Heart left ventricle (tissue), 16 donors: ENCODE results near the gene JTB. TPM values are rescaled to one million over a fixed set of nuclear protein-coding genes. Genes with fewer than 3 reads are reported as not detected.
A peak's percentile ranks its signal among the peaks of the same experiment; 100 is the strongest.
"Not testable (repeated sequence)": the region's sequence is repeated elsewhere in the genome, so short reads cannot be mapped to it uniquely, and the experiment has no call there.

Experiments
- ATAC-seq, 4 donors: fragments of 200-7000 bp; cut with Tn5 transposase; one replicate each; pipeline ENCODE4 v1.9.1; 2020 to 2022; ENCODE audit warnings: moderate library complexity in 4 of 4, mild to moderate bottlenecking in 3 of 4, moderate number of reproducible peaks in 1 of 4
- DNase-seq, 5 donors: peaks; one replicate each; pipeline ENCODE4 v3.0.0-alpha.2; 2020
- H3K27ac ChIP-seq, 12 donors: fragments of 200-600 bp; sonication (generic) in 4 of 12; one replicate each; pipeline versions ENCODE4 v1.5.0 to v1.8.0; 2016 to 2022; ENCODE audit warnings: mild to moderate bottlenecking in 2 of 12
- H3K27me3 ChIP-seq, 9 donors: fragments of 200-600 bp; sonication (generic) in 2 of 9; one replicate each; pipeline versions ENCODE4 v1.5.1 to v1.8.0; 2016 to 2022; ENCODE audit warnings: mild to moderate bottlenecking in 3 of 9
- H3K36me3 ChIP-seq, 9 donors: fragments of 200-600 bp; sonication (generic) in 2 of 9; one replicate each; pipeline versions ENCODE4 v1.5.0 to v1.8.0; 2018 to 2022; ENCODE audit warnings: mild to moderate bottlenecking in 2 of 9
- H3K4me1 ChIP-seq, 12 donors: fragments of 200-600 bp; sonication (generic) in 4 of 12; one replicate each; pipeline versions ENCODE4 v1.5.0 to v1.8.0; 2016 to 2022; ENCODE audit warnings: mild to moderate bottlenecking in 3 of 12
- H3K4me3 ChIP-seq, 12 donors: fragments of 200-600 bp; sonication (generic) in 4 of 12; one replicate each; pipeline versions ENCODE4 v1.5.0 to v1.8.0; 2017 to 2022; ENCODE audit warnings: mild to moderate bottlenecking in 9 of 12, moderate library complexity in 4 of 12
- H3K9me3 ChIP-seq, 12 donors: fragments of 200-600 bp; sonication (generic) in 4 of 12; one replicate each; pipeline versions ENCODE4 v1.5.0 to v1.8.0; 2016 to 2022; ENCODE audit warnings: mild to moderate bottlenecking in 1 of 12
- POLR2A ChIP-seq, 2 donors: fragments of 450-650 bp; IDR thresholded peaks; one replicate each; pipeline ENCODE4 v1.6.1; 2017; ENCODE audit warnings: antibody characterized with exemption in 2 of 2, mild to moderate bottlenecking in 2 of 2, moderate library complexity in 2 of 2
- WGBS, 4 donors: extraction: QIAGEN DNeasy Blood & Tissue Kit in 2 of 4; methylation state at CpG; one replicate each; pipeline versions ENCODE4 v1.1.5 to v1.1.7; 2013 to 2018; 5-methylcytosine and 5-hydroxymethylcytosine counted together
- intact Hi-C, 10 donors: fragments of 100-400 bp; cut with DNase I; formaldehyde crosslinking; loops; one replicate each; pipeline versions ENCODE4 v1.11.1 to v1.14.2; 2022
- long read RNA-seq, 3 donors: library from polyadenylated mRNA; unstranded; transcript quantifications; one replicate each; pipeline ENCODE4 v2.0.0, GENCODE V29; 2020 to 2021
- polyA plus RNA-seq, 2 donors: library from polyadenylated mRNA; stranded (reverse); fragments of 200-250 nt; gene quantifications; one replicate each; pipeline ENCODE4 v1.2.3, GENCODE V29; 2013
- total RNA-seq, 9 donors: library from RNA; depleted of rRNA in 2 of 9; stranded (reverse); fragments of >200 nt in 2 of 9; fragmentation: NEBNext Ultra II Directional in 3 of 9; extraction: Animal tissue kit (Norgen Biotek cat#: 25700) in 3 of 9; gene quantifications; one replicate each; pipeline versions ENCODE4 v1.1.0 to v1.2.4, GENCODE V29; 2016 to 2023
- TF ChIP-seq, protein P1 (sequence below), 12 donors: fragments of 200-600 bp; sonication (generic) in 4 of 12; IDR thresholded peaks; one replicate each; pipeline versions ENCODE4 v1.5.0 to v1.8.0; 2018 to 2022; ENCODE audit warnings: antibody characterized with exemption in 12 of 12, mild to moderate bottlenecking in 5 of 12
- donor health status: ischemic (EF 13 %, LVEDD 7.1; RV severe dilation, severe dysfunction).
- donor health status: healthy with polysubstance abuse.
- donor health status: DM: no; HTN: yes; CAD: no.
- donor health status: DM: no; HTN: no; CAD: no.
- donor health status: ischemic (EF 25% LVEDD 6.9; RV normal size, moderate dysfunction).
- donor health status: ischemic (EF 25% LVEDD 5.7; RV mildly dilated, moderate dysfunction).
- donor health status: healthy.
- donor health status: DM: yes; HTN: yes; CAD: no.
- donor health status: ischemic (EF 35%, LVEDD 5.7; RV mildly dilated, moderate dysfunction).
- donor health status: nonischemic (EF 11% LVEDD 7.7; RV severe dilation, severe dysfunction).
- donor health status: DM: yes; HTN: yes; CAD: no.
- donor health status: PGD.
- donor health status: ischemic (EF 29% LVEDD 5.4; RV normal size, mild dysfunction).
- donor health status: nonischemic (EF 23%, LVEDD 6.1; RV moderate dilation, normal function).

Gene JTB
- total RNA-seq = 100 to 1,000 TPM in 3 of 9 donors, 10 to 100 TPM in 6; 55.0 to 175 (median 79.5) TPM
- polyA plus RNA-seq = 100 to 1,000 TPM in 1 of 2 donors, 10 to 100 TPM in 1; 87.4 to 222 TPM
- long read RNA-seq, donor 1, transcript JTB-201 (5 exons, 1,287 nt) = major isoform, 68 of 79 reads
- long read RNA-seq, donor 1, partial matches to known transcripts = 4 of 79 reads
- long read RNA-seq, donor 1, other reads (novel, unspliced or antisense) = 4 of 79 reads
- long read RNA-seq, donor 2, transcript JTB-201 (5 exons, 1,287 nt) = major isoform, 88 of 102 reads
- long read RNA-seq, donor 2, partial matches to known transcripts = 4 of 102 reads
- long read RNA-seq, donor 2, other reads (novel, unspliced or antisense) = 9 of 102 reads
- long read RNA-seq, donor 3, transcript JTB-201 (5 exons, 1,287 nt) = major isoform, 69 of 81 reads
- long read RNA-seq, donor 3, partial matches to known transcripts = 5 of 81 reads
- long read RNA-seq, donor 3, other reads (novel, unspliced or antisense) = 5 of 81 reads

DNA sequence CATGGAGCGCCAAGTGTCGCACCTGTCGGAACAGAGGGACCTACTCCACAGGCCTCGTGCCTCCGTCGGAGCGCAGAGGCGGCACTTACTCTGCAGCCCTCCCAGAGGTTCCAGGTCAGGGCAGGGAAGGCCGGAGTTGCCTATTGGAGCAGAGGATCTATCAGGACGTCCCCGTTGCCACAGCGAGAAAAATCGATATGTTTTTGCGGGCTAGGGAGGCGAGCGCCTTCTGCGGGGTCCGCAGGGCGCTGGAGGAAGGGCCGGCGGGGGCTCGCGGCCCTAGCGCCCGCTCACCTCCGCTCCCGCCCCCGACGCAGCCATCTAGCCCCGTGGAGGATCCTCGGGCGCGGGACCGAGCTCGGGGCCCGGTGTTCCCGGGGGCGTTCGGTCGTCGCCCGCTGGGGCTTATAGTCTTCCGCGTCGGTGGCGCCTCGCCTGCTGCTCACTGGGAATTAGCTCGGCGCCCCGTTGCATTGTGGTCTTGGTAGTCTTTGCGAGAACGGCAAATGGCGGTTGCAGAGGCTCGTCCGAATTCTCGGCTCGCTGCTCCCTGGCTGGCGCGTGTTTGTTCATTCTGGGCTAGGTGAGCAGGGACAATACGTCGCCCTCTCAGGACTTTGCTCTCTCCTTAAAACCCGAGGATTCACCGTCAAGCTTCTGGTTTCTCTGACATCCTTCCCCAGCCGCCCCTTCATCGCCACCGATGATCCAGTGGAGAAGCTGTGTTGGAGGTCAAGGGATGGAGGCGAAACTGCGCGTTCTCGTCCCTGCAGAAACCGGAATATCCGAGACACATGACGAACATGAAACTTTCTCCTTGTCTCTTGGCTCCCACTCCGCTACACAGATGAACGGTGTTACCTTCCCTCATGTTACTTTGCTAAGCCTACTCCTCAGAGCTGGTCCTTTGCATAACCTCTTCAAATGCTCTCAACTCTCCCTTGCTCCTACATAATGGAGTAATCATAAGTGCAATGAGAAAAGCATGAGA is at the start of gene JTB:
TSS of gene JTB (minus strand) at position 425 of the 991 bp plus-strand sequence. CDS start at position 3, 422 bp downstream.
- TF ChIP-seq, protein P1, sequence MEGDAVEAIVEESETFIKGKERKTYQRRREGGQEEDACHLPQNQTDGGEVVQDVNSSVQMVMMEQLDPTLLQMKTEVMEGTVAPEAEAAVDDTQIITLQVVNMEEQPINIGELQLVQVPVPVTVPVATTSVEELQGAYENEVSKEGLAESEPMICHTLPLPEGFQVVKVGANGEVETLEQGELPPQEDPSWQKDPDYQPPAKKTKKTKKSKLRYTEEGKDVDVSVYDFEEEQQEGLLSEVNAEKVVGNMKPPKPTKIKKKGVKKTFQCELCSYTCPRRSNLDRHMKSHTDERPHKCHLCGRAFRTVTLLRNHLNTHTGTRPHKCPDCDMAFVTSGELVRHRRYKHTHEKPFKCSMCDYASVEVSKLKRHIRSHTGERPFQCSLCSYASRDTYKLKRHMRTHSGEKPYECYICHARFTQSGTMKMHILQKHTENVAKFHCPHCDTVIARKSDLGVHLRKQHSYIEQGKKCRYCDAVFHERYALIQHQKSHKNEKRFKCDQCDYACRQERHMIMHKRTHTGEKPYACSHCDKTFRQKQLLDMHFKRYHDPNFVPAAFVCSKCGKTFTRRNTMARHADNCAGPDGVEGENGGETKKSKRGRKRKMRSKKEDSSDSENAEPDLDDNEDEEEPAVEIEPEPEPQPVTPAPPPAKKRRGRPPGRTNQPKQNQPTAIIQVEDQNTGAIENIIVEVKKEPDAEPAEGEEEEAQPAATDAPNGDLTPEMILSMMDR (IDR thresholded peaks at IDR 0.05) = no peak
- TF ChIP-seq POLR2A (IDR thresholded peaks at IDR 0.05) = peak; percentile 66 to 91
- H3K36me3 ChIP-seq = peaks cover 0 to 52% (median 43%) of the 10 kb centered on the region in 9 donors
- H3K9me3 ChIP-seq = no peaks in the 10 kb centered on the region
- intact Hi-C loops = loop anchor here in 3 of 10 donors (1.0 to 5.0 kb wide), 3 partner anchors 10 to 55 kb away; partner anchors contain the start of genes CREB3L4 (in 1 of the 3), DENND4B (in 1 of the 3) and GATAD2B (in 1 of the 3)
- no peaks in the 10 kb centered on the region for H3K27me3 ChIP-seq
- peak within 1 kb of the TSS; percentile 70 to 97 (median 88) for H3K4me3 ChIP-seq
- DNase-seq = peak; percentile 90 to 94 (median 92)
- WGBS, 4 donors = 0 to 1% (median 0%) methylated on average over 23 to 75 of the region's 75 CpGs
- peak; percentile 90 to 97 (median 96) for ATAC-seq
- H3K27ac ChIP-seq = peak within 1 kb of the TSS; percentile 72 to 97 (median 92)
- H3K4me1 ChIP-seq = peaks cover 0 to 40% (median 19%) of the 10 kb centered on the region in 12 donors

DNA sequence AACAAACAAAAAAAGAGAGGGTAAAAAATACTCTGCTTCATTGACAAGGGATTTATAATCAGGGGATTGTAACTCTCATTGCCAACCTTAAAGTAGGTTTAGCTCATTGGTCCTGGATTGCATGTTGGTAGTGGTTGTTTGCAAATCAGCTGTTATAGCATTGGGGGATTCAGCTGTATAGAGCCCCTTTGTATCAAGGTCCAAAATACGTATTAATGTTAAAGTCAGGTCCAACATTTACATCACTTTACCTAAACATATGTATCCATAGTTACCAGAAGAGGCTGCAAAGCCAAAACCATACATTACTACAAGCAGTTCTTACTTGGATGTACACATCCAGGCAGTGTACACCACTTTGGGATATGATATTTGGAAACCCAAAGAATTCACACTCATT is 42.5 kb upstream of the JTB start:
- H3K27me3 ChIP-seq = no peaks in the 10 kb centered on the region
- no peak for TF ChIP-seq POLR2A (IDR thresholded peaks at IDR 0.05)
- no peak overlapping the region for H3K27ac ChIP-seq
- ATAC-seq = no peak
- no peaks in the 10 kb centered on the region for H3K9me3 ChIP-seq
- 89 to 100% (median 94%) methylated on average over 1 of the region's 1 CpG for WGBS, 4 donors
- H3K36me3 ChIP-seq = no peaks in the 10 kb centered on the region
- H3K4me3 ChIP-seq = no peak overlapping the region
- H3K4me1 ChIP-seq = no peaks in the 10 kb centered on the region
- no peak for DNase-seq
- intact Hi-C loops = no loop called here

DNA sequence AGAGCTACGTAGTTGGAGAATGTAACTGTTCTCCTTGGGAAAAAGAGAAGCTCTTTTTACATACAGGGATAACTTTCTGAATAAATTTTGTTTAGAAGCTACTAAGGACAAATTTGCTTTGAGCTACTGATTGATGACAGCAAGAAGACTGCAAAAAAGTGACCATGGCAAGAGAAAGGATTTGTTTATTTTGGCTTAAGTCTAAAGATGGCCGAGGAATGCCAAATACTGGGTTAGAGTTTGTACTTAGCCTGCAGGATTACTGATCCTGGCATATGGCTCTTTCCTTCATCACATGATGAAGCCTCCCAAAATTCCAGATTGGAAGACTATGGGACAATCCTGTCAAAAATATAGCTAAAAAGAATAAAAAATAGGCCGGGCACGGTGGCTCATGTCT is 41.8 kb upstream of the JTB start:
- no peak for DNase-seq
- no peak overlapping the region for H3K27ac ChIP-seq
- TF ChIP-seq, protein P1 (IDR thresholded peaks at IDR 0.05) = no peak
- TF ChIP-seq POLR2A (IDR thresholded peaks at IDR 0.05) = no peak
- no peaks in the 10 kb centered on the region for H3K27me3 ChIP-seq
- H3K4me3 ChIP-seq = no peak overlapping the region
- H3K4me1 ChIP-seq = no peaks in the 10 kb centered on the region
- H3K36me3 ChIP-seq = no peaks in the 10 kb centered on the region
- WGBS, 4 donors = 80 to 86% (median 83%) methylated on average over 4 of the region's 4 CpGs
- no peaks in the 10 kb centered on the region for H3K9me3 ChIP-seq
- no peak for ATAC-seq
- intact Hi-C loops = no loop called here

DNA sequence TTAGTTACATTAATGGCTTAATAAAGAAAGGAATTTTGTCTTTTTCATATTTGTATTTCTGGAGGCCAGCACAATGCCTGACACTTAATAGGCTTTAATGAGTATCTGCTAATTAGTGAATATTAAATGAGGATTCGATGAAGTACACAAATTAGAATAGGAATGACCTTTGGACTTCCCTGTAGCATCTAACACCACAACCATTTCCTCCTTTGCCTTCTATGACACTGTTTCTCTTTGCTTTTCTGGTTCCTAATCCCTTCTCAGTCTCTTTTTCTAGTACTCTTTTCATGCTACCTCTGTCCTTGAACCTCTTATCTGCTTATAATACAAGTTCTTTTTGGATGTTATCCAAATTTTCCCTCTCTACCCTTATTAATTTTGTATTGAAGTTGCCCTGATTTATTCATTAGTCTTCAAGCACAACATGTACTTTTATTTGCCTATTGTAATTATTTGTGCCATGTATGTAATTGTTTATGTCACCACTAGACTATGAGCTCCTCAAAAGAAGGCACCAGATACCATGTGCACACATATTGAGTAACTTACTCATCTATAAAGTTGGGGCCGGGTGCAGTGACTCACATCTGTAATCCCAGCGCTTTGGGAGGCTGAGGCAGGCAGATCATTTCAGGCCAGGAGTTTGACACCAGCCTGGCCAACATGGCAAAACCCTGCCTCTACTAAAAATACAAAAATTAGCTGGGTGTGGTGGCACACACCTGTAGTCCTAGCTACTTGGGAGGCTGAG is 36.9 kb upstream of the JTB start:
- Histone ChIP-seq H3K4me3 (no peak overlapping the region), H3K9me3 (no peaks in the 10 kb centered on the region), H3K4me1 (no peaks in the 10 kb centered on the region), H3K27me3 (no peaks in the 10 kb centered on the region), H3K27ac (no peak overlapping the region), H3K36me3 (no peaks in the 10 kb centered on the region)
- DNase-seq (no peak), ATAC-seq (no peak)
- intact Hi-C loops = no loop called here
- no peak for TF ChIP-seq POLR2A (IDR thresholded peaks at IDR 0.05)
- TF ChIP-seq, protein P1 (IDR thresholded peaks at IDR 0.05) = no peak
- 84 to 90% (median 88%) methylated on average over 3 of the region's 3 CpGs for WGBS, 4 donors

DNA sequence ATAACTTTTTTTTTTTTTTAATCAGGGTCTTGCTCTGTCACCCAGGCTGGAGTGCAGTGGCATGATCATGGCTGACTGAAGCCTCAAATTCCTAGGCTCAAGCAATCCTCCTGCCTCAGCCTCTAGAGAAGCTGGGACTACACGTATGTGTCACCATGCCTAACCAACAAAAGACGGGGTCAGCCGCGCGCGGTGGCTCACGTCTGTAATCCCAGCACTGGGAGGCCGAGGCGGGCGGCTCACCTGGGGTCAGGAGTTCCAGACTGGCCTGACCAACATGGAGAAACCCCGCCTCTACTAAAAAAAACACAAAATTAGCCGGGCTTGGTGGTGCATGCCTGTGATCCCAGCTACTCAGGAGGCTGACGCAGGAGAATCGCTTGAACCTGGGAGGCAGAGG is 35.1 kb upstream of the JTB start:
- H3K36me3 ChIP-seq, ATAC-seq, H3K4me3 ChIP-seq, DNase-seq, intact Hi-C loops, H3K27me3 ChIP-seq, H3K27ac ChIP-seq, H3K4me1 ChIP-seq, H3K9me3 ChIP-seq: not testable (repeated sequence)
- WGBS, 4 donors = 93 to 96% (median 95%) methylated on average over 14 of the region's 14 CpGs
